GM19455 (cell line): Measurements from ENCODE around the gene NYNRIN.
"Not testable (repeated sequence)": the region's sequence is repeated elsewhere in the genome, so short reads cannot be mapped to it uniquely, and the experiment has no call there.

Experiments
- ATAC-seq: cut with Tn5 transposase; IDR thresholded peaks from one replicate; pipeline ENCODE4 v1.9.1; 2021; ENCODE audit not compliant: unreplicated experiment

NYNRIN gene

DNA sequence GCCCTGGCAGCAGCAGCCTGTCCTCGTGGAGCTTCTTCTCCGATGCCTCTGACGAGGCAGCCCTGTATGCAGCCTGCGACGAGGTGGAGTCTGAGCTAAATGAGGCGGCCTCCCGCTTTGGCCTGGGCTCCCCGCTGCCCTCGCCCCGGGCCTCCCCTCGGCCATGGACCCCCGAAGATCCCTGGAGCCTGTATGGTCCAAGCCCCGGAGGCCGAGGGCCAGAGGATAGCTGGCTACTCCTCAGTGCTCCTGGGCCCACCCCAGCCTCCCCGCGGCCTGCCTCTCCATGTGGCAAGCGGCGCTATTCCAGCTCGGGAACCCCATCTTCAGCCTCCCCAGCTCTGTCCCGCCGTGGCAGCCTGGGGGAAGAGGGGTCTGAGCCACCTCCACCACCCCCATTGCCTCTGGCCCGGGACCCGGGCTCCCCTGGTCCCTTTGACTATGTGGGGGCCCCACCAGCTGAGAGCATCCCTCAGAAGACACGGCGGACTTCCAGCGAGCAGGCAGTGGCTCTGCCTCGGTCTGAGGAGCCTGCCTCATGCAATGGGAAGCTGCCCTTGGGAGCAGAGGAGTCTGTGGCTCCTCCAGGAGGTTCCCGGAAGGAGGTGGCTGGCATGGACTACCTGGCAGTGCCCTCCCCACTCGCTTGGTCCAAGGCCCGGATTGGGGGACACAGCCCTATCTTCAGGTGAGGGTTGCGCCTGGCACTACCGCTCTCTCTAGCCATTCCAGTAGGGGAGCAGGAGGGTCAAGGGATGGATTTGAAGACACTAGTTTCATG, 28.7 kb upstream of the NYNRIN start:
- no peak for ATAC-seq

- no peak for ATAC-seq
Observed at GRCh38 chr14:24370748-24371147, 28.1 kb upstream of the NYNRIN start.

- ATAC-seq = not testable (repeated sequence)
Observed at GRCh38 chr14:24371605-24372004, 27.2 kb upstream of the NYNRIN start.

DNA sequence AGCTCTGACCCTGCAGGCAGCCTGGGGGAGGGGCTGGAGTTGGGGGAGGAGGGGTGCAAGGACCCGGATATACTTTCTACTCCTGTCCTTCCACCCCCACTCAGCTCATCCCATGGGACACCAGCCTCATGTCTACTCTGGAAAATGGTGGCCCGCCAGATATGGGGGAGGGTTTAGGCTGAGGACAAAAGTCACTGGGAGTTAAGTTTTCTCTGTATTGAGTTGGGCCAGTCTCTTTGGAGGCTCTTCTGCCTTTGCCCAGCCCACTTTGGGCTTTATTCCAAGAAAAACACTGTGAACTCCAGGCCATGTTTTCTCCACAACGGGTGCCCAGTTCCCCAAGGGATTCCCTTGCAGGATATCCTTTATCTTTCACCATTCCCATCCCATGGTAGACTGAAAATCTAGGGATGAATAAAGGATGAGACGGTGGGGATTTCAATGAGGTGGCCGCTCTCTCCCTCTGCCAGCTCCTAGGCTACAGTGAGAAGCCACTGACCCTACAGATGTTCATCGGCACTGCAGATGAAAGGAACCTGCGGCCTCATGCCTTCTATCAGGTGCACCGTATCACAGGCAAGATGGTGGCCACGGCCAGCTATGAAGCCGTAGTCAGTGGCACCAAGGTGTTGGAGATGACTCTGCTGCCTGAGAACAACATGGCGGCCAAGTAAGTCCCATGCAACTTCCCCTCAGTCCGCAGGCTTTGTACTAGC, 25.9 kb upstream of the NYNRIN start:
- ATAC-seq = no peak

- no peak for ATAC-seq
Observed at GRCh38 chr14:24376448-24377070, 22.2 kb upstream of the NYNRIN start.

DNA sequence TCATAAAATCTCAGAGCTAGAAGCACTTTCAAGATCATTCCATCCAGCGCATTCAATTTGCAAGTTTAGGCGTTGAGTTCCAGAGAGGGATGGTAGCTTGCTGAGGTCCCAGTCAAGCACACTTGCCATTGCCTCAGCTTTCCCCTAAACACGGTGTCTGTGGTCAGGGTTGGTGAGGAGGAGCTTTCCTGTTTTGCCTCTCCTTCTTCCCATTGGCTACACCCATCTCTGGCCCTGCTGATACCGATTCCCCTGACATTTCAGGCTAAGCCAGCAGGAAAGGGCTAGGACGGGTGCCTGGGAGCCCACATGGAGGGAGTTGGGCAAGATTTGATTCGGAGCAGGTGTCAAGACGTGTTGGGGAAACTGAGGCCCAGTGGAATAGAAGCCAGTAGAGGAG, 21.7 kb upstream of the NYNRIN start:
- no peak for ATAC-seq

- ATAC-seq = no peak
Observed at GRCh38 chr14:24377657-24378056, 21.1 kb upstream of the NYNRIN start.

DNA sequence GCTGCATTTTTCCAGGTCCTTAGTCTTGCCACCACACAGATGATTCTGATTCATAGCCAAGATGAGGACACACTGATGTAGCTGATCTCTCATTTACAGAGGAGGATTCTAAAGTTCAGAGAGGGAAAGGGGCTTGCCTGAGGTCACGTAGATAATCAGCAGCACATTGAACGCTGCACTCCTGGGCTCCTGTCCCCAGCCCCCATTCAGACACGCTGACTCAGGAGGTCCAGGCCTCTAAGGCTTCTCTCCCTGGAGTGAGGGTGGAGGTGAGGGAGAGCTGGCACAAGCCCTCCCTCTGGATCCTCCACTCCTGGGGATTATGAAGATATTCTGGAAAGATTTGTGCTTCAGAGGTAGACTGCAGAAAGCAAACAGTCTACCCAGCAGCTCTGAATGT, 20.5 kb upstream of the NYNRIN start:
- no peak for ATAC-seq

- no peak for ATAC-seq
Observed at GRCh38 chr14:24378981-24379906, 19.6 kb upstream of the NYNRIN start.

GRCh38 chr14:24379907-24380730, 18.7 kb upstream of the NYNRIN start:
- no peak for ATAC-seq

DNA sequence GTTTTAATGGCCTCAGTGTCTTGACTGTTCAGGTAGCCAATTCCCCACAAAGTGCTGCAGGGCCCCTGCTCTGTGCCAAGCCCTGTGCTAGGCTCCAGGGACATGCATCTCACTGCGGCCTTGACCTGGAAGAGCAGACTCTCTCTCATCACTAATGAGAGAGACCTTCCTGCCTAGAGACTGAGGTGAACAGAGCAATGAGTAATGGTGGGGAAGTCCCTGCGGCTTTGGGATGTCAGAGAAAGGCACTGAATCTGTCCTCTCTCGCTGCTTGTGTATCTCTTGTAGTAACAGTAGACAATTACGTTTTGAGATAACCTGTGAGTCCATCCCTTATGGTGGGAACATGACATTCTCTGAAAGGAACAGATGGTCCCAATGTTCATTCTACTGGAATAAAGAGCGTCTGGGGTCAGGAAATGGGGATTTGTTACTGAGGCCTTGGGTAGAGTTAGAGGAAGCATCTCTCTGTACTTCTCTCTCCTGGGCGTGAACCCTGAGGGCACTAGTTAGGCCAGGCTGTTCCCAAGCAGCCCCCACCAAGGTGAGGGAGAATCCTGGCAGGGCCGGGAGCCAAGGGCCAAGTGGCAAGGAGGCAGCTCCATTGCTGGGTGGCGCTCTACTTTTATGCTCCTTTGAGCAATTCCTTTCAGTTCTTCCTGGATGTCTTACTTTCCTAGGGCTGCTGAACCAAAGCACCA, 17.3 kb upstream of the NYNRIN start:
- ATAC-seq = no peak

GRCh38 chr14:24382064-24382371, 16.8 kb upstream of the NYNRIN start:
- no peak for ATAC-seq

DNA sequence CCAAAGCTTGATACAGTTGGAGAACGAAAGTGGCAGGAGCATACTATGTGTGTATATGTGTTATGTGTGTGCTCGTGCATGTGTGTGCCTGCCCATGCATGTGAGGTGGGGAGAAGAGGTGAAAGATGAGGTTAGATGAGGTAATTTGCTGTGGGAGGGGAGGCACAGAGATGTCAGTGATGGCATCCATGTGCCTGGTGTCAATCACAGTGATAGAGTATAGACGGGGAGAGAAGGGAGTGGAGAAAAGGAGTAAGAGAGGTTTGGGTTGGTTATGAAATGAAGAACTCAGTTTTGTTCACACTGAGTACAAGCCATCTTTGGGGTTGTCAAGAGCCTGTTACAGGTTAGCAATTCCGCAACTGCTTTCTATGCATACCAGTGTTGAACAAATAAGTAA, 14.6 kb upstream of the NYNRIN start:
- no peak for ATAC-seq

DNA sequence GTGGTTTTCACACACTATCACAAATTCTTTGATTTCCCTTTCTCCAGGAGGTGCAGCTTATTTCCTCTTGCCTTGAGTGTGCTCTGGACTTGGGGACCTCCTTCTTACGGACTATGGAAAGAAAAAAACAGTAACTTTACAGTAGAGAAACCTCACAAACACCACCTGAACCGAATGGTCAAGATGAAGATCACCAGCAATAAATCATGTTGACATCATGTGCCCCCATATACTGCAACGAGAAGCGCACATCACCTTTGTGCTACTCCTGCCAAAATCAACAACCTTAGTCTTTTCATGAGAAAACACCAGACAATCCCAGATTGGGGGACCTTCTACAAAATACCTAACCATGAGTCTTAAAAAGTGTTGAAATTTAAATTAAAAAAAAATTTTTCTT, 13.3 kb upstream of the NYNRIN start:
- ATAC-seq = no peak

- ATAC-seq = no peak
Observed at GRCh38 chr14:24387009-24387345, 11.8 kb upstream of the NYNRIN start.

GRCh38 chr14:24387579-24387978, 11.2 kb upstream of the NYNRIN start:
- ATAC-seq = not testable (repeated sequence)

DNA sequence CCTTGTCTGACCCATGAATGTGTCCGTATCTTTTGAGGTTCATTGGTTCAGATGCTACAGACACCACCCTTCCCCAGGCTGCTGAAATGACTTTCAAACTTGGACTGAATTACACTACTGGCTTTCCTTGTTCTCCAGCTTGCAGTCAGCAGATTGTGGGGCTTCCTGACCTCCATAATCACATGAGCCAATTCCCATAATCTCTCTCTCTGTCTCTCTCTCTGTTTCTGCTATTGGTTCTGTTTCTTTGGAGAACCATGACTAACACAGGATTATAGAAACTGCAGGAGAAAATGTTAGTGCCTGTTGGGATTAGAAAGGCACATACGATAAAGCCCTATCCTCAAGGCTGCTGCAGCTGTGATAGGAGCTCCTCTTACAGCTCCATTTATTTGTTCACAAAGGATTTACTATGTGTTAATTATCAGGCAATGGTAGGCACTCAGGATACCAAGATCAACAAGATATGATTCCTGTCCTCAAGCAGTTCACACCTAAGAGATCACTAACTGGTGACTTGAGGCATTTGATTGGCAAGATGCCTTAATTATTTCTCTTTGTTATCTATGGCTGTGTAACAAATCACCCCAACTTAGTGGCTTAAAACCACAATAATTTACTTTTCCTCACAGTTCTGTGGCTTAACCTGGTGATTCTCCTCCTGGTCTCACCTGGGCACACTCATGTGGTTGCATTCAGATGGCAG, 10.2 kb upstream of the NYNRIN start:
- no peak for ATAC-seq

- ATAC-seq = no peak
Observed at GRCh38 chr14:24389226-24389848, 9.5 kb upstream of the NYNRIN start.
